ENCODE results near the gene PMP22. TPM values are rescaled to one million over a fixed set of nuclear protein-coding genes. Genes with fewer than 3 reads are reported as not detected.

Gene PMP22
- total RNA-seq, 1 experiment from 2014 or later = 28.7 TPM

GRCh38 chr17:15213381-15214087 is 51.6 kb downstream of the PMP22 start:
- H3K9ac ChIP-seq (ENCODE audit: low read length) = no peak overlapping the region
- H2AFZ ChIP-seq (ENCODE audit: low read depth, low read length, poor library complexity, severe bottlenecking) = no peak overlapping the region
- H3K27me3 ChIP-seq (ENCODE audit: insufficient read depth, low read length) = no peaks in the 10 kb centered on the region
- no peak overlapping the region for H3K4me3 ChIP-seq (replicated peaks in 1 of 2; ENCODE audit: low read depth in 1 of 2, low read length in 2 of 2)
- TF ChIP-seq RAD21 (IDR thresholded peaks at IDR 0.05; ENCODE audit: low read depth) = peak; percentile 50
- TF ChIP-seq CTCF (IDR thresholded peaks at IDR 0.05 in 2 of 3, conservative IDR thresholded peaks at IDR 0.05 in 1 of 3; ENCODE audit: borderline replicate concordance in 1 of 3, insufficient read depth in 1 of 3, low read depth in 2 of 3, low read length in 2 of 3) = peak; percentile 12 to 54 (median 41); a peak in 4 of 6 replicates
- TF ChIP-seq EGR1 (IDR thresholded peaks at IDR 0.05; ENCODE audit: low read depth) = no peak
- no peak for TF ChIP-seq YY1 (IDR thresholded peaks at IDR 0.05; ENCODE audit: extremely low read depth, insufficient replicate concordance, low read depth, low read length)
- ATAC-seq = peak; percentile 52; the same call in 1 of the 2 replicates
- no peaks in the 10 kb centered on the region for H3K4me1 ChIP-seq (ENCODE audit: control insufficient read depth in 1 of 2, insufficient read depth in 2 of 2, low read length in 2 of 2)
- no peaks in the 10 kb centered on the region for H3K79me2 ChIP-seq (ENCODE audit: insufficient read depth, low read length)
- H3K4me2 ChIP-seq (ENCODE audit: low read length) = no peak overlapping the region
- H4K20me1 ChIP-seq (ENCODE audit: insufficient read depth) = no peaks in the 10 kb centered on the region
- no peak overlapping the region for H3K27ac ChIP-seq (ENCODE audit: low read depth, low read length)
- ChIA-PET RAD21 (ENCODE audit: low non-redundant PET in 1 of 2, low total read pairs in 2 of 2, uncharacterized antibody in 2 of 2, unreplicated experiment in 2 of 2) (no interaction called here), POLR2A (no interaction called here), CTCF (interaction anchor here (1.3 kb wide), 2 partner anchors 35 to 57 kb away, joined by 3 to 4 read pairs; no protein-coding TSS in a partner anchor)
- H3K36me3 ChIP-seq (ENCODE audit: control insufficient read depth in 1 of 2, insufficient read depth in 2 of 2, low read length in 2 of 2) = no peaks in the 10 kb centered on the region
- intact Hi-C loops (cut with micrococcal nuclease) = no loop called here
- no peaks in the 10 kb centered on the region for H3K9me3 ChIP-seq (ENCODE audit: control insufficient read depth in 1 of 2, insufficient read depth in 1 of 2, low read depth in 1 of 2, low read length in 2 of 2)
- no peak for DNase-seq (ENCODE audit: low read depth, low spot score)
- no TSS peak for BruUV-seq (replicated peaks)
- H3K9me2 ChIP-seq (ENCODE audit: insufficient read depth) = no peaks in the 10 kb centered on the region

- POLR2A ChIA-PET = no interaction called here
- H4K20me1 ChIP-seq (ENCODE audit: insufficient read depth) = no peaks in the 10 kb centered on the region
- H3K79me2 ChIP-seq (ENCODE audit: insufficient read depth, low read length) = no peaks in the 10 kb centered on the region
- H3K9me2 ChIP-seq (ENCODE audit: insufficient read depth) = no peaks in the 10 kb centered on the region
- H3K4me2 ChIP-seq (ENCODE audit: low read length) = no peak overlapping the region
- H2AFZ ChIP-seq (ENCODE audit: low read depth, low read length, poor library complexity, severe bottlenecking) = no peak overlapping the region
- H3K36me3 ChIP-seq (ENCODE audit: control insufficient read depth in 1 of 2, insufficient read depth in 2 of 2, low read length in 2 of 2) = no peaks in the 10 kb centered on the region
- no peak overlapping the region for H3K4me3 ChIP-seq (replicated peaks in 1 of 2; ENCODE audit: low read depth in 1 of 2, low read length in 2 of 2)
- no TSS peak for BruUV-seq (replicated peaks)
- CTCF ChIA-PET = no interaction called here
- 0 out of 2 replicates have a peak, but pooled peaks cover 4% of the 10 kb centered on the region for H3K27me3 ChIP-seq (ENCODE audit: insufficient read depth, low read length)
- DNase-seq (ENCODE audit: low read depth, low spot score) = no peak
- H3K27ac ChIP-seq (ENCODE audit: low read depth, low read length) = no peak overlapping the region
- H3K9me3 ChIP-seq (ENCODE audit: control insufficient read depth in 1 of 2, insufficient read depth in 1 of 2, low read depth in 1 of 2, low read length in 2 of 2) = no peaks in the 10 kb centered on the region
- ATAC-seq = no peak
- RAD21 ChIA-PET (ENCODE audit: low non-redundant PET in 1 of 2, low total read pairs in 2 of 2, uncharacterized antibody in 2 of 2, unreplicated experiment in 2 of 2) = no interaction called here
- intact Hi-C loops (cut with micrococcal nuclease) = no loop called here
- no peak overlapping the region for H3K9ac ChIP-seq (ENCODE audit: low read length)
- H3K4me1 ChIP-seq (ENCODE audit: control insufficient read depth in 1 of 2, insufficient read depth in 2 of 2, low read length in 2 of 2) = no peaks in the 10 kb centered on the region
- TF ChIP-seq RAD21 (IDR thresholded peaks at IDR 0.05; ENCODE audit: low read depth) (no peak), POLR2AphosphoS5 (IDR thresholded peaks at IDR 0.05; ENCODE audit: low read depth, low read length) (no peak), REST (IDR thresholded peaks at IDR 0.05; ENCODE audit: low read depth) (no peak), EGR1 (IDR thresholded peaks at IDR 0.05; ENCODE audit: low read depth) (no peak), SP1 (IDR thresholded peaks at IDR 0.05; ENCODE audit: low read depth) (no peak), ZBTB33 (IDR thresholded peaks at IDR 0.05; ENCODE audit: extremely low read depth, insufficient replicate concordance, low read length) (no peak)
Measured at GRCh38 chr17:15210247-15210646, 54.9 kb downstream of the PMP22 start.

Data from HCT116 (cell line).